Measurements from ENCODE around the gene POLD3.
"Not testable (repeated sequence)": the region's sequence is repeated elsewhere in the genome, so short reads cannot be mapped to it uniquely, and the experiment has no call there.

Gene POLD3

GRCh38 chr11:74637700-74638099 is 45.3 kb downstream of the POLD3 start:
- DNase-seq (ENCODE audit: low read depth) = no peak

DNA sequence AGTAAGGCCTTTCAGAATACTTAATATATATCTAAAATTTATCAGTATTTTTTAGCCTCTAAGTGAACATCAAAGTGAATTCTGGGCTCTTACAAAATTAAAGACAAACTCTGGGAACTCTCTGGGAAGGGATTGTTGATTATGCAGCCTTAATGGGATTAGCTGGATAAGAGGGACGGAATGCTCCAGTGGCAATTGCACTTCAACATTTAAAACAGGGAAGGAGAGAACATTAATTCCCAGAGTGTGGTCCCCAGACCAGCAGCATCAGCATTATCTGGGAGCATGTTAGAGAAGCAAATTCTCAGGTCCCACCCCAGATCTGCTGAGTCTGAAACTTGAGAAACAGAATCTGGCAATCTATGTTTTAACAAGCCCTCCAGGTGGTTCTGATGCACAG is 46.5 kb downstream of the POLD3 start:
- DNase-seq (ENCODE audit: low read depth) = no peak

GRCh38 chr11:74639533-74639932 is 47.2 kb downstream of the POLD3 start:
- no peak for DNase-seq (ENCODE audit: low read depth)

DNA sequence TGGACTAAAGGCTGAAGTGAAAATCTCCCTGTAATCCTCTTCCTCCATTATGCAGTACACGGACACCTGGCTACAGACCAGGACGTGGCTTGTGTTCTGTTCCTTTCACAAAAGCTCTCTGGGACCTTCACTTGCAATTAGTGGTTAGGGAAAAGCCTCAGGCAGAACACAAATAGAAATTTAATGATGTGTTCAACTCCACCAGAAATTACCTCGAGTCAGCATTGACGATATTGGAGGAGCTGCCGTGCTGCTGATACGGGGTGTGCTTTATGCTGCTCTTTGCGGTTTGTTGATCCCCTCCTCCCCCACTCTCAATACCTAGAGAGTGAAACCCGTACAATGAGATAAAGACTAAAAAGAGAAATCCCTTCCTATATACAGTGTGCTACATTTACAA is 48.9 kb downstream of the POLD3 start:
- no peak for DNase-seq (ENCODE audit: low read depth)

DNA sequence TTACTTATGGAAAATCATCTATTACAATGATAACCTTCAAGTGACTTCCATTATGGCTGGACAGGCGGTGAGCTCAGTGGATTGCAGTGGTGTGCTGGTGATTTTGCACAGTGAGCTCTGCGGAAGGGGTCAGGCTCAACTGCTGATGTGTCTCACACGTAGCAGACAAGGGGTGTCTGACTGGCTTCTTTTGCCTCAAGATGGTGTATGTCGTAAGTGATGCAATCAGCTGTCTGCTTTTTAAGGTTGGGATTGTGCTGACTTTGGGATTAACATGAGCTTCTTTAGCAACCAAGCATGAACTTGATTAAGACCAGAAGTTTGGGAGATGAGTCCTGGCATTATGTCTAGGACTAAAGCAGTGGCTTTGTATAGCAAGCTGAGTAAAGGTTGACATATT is 49.5 kb downstream of the POLD3 start:
- no peak for DNase-seq (ENCODE audit: low read depth)

GRCh38 chr11:74642912-74643311 is 50.5 kb downstream of the POLD3 start:
- no peak for DNase-seq (ENCODE audit: low read depth)

GRCh38 chr11:74644081-74644480 is 51.7 kb downstream of the POLD3 start:
- no peak for DNase-seq (ENCODE audit: low read depth)

GRCh38 chr11:74646215-74646614 is 53.8 kb downstream of the POLD3 start:
- DNase-seq (ENCODE audit: low read depth) = no peak

GRCh38 chr11:74646954-74647353 is 54.6 kb downstream of the POLD3 start:
- DNase-seq (ENCODE audit: low read depth) = no peak

DNA sequence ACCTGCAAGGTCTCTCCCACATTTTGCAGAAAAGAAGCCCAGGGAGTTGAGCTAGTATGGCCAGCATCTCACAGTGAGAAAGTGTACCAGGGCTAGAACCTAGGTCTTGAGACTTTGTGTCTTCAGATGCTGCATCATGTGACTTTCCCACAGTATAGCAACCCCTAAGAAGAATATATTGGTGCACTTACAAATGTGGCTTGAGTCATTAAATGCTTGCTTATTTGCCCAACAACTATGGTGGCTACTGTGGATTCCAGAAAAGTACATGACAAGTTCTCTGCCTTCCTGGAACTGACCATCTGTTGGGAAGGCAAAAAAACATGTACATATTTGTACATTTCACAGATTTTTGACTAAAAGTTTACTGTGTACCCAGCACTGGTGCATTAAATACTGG is 55.0 kb downstream of the POLD3 start:
- DNase-seq (ENCODE audit: low read depth) = no peak

DNA sequence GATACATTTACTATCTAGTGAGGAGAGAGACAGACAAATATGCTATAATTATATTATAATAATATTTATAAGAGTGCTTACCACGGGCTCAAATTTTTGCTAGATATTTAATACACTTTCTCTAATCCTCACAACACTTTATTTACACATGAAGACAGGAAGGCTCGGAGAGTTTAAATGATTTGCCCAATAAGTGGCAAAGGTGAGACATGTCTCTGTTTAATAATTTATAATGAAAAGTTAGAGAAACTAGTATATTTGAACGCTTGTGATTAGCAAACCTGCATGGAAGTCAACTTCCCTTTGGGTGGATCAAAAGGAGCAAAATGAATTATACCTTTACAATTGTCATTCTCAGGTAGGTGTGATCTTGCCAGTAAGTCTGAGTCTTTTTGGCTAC is 55.4 kb downstream of the POLD3 start:
- no peak for DNase-seq (ENCODE audit: low read depth)

DNA sequence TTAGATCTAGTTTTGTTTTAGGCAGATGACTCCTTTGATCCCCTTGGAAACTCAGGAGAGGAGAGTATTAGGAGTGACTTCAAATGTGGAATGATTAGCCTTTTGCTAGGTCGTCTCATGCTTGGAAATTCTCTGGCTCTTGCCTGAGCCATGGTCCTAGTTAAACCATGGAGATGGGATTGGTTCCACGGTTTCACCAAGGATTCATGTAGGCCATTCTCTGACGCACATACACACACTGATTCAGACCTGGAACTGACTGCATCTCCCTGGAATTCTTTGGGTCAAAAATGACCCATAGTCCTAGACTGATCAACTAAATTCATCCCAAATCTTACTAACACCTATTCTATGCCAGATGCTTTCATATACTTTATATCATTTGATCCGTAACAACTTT is 56.5 kb downstream of the POLD3 start:
- DNase-seq (ENCODE audit: low read depth) = no peak

DNA sequence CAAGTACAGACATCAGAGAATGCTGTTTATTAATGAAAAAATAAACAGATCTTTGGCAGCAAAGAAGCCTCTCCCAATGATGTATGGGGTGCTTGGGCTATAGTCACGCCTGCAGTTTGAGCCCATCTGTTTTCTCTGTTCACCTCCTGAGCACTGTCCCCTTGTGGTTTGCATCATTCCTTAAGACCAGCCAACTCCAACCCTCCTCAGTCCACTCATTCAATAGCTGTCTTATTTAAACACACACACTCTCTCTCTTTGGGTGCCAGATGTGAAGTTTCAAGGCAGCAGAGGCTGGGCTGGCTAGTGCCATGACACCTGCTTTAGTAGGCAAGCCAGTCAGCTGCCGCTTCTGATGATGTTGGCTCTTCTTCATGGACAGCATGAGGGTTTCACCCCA is 58.1 kb downstream of the POLD3 start:
- DNase-seq (ENCODE audit: low read depth) = no peak

- DNase-seq (ENCODE audit: low read depth) = no peak
Measured at GRCh38 chr11:74654976-74655375, 62.6 kb downstream of the POLD3 start.

GRCh38 chr11:74659124-74659523 is 66.7 kb downstream of the POLD3 start:
- not testable (repeated sequence) for DNase-seq (ENCODE audit: low read depth)

GRCh38 chr11:74662487-74663103 is 70.2 kb downstream of the POLD3 start:
- no peak for DNase-seq (ENCODE audit: low read depth)

DNA sequence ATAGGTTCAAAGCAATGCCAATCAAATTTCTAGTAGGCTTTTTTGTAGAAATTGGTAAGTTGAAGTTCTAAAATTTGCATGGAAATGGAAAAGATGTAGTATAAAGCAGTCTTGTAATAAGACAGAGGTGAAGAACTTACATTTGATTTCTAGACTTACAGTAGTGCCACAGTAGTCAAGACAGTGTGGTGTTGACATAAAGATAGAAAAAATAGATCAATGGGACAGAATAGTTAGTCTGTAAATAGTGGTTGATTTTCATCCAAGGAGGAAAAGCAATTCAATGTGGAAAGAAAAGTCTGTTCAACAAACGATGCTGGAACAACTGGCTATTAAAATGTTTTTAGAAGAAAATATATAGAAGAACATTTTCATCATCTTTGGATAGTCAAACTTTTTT is 70.9 kb downstream of the POLD3 start:
- no peak for DNase-seq (ENCODE audit: low read depth)

GRCh38 chr11:74669211-74670160 is 77.1 kb downstream of the POLD3 start:
- no peak for DNase-seq (ENCODE audit: low read depth)

- DNase-seq (ENCODE audit: low read depth) = no peak
Measured at GRCh38 chr11:74670171-74670570, 77.8 kb downstream of the POLD3 start.

- DNase-seq (ENCODE audit: low read depth) = no peak
Measured at GRCh38 chr11:74671520-74672196, 79.3 kb downstream of the POLD3 start.

DNA sequence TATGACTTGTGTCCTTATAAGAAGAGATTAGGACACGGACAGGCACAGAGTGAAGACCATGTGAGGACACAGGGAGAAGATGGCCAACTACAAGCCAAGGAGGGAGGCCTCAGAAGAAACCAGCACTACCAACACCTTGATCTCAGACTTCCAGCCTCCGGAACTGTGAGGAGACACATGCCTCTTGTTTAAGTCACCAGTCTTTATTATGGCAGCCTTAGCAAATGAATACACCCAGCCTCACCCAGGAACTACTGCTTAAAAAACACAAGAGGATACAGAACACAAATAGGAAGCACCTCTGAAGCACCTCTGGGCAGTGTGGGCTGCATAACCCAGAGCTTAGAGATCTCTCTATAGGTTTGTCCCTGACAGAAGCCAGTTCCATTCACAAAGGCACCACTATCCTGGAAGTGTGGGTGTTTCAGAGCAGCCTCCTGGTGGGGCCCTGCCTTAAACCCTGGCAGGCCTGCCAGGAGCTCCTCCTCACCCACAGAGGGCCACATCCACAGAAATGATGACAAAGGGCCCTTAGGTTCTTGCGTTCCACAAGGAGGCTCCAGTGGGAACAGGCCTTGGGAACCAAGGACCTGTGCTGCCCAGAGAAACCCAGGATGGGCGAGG is 80.1 kb downstream of the POLD3 start:
- no peak for DNase-seq (ENCODE audit: low read depth)

DNA sequence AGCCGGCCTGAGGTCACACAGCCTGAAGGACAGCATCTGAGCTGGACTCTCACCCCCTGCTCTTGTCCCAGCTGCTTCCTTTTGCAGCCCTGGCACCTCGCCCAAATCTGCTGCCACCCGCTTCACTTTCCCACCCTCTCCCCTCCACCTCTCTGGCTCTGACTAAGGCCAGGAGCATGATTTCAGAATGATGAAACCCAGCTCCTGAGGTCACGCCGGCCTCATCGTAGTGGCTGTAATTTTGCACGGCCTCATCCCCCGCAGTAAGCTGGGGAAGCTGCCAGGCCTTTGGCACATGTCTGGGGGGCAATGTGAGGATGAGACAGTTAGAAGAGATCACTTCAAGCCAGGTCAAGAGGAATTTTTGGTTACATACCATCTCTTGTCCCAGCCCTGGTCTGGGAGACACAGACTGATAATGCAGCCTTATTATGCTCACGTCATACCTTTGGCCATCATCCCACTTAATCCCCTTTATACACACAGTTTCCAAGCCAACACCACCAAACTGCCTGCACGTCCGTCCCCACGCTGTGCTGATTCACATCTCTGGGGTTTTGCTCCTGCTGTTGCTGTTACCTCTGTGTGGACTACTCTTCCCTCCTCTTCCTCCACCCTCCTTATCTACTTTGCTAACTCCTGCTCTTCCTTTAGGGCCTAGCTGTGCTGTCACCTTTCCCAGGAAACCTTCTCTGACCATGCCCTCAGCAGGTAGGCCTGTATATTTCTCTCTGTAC is 80.7 kb downstream of the POLD3 start:
- DNase-seq (ENCODE audit: low read depth) = no peak
